GM23248 (cell line): ENCODE data around the gene ZNF878. TPM values are rescaled to one million over a fixed set of nuclear protein-coding genes. Genes with fewer than 3 reads are reported as not detected.

Source experiments
- DNase-seq: peaks from one replicate; pipeline ENCODE4 v3.0.0-alpha.2; 2015
- H2AFZ ChIP-seq: fragments of 200-600 bp; sonication (generic); 2 replicates; pipeline ENCODE4 v1.6.1; 2016; ENCODE audit warnings: antibody characterized with exemption
- H3F3A ChIP-seq: fragments of 200-600 bp; sonication (generic); 2 replicates; pipeline ENCODE4 v1.6.1; 2016; ENCODE audit warnings: mild to moderate bottlenecking, antibody characterized with exemption, mixed run types; ENCODE audit not compliant: insufficient read depth
- H3K27ac ChIP-seq: fragments of 200-600 bp; sonication (generic); 2 replicates; pipeline ENCODE4 v1.5.1; 2016; ENCODE audit warnings: mild to moderate bottlenecking
- H3K27me3 ChIP-seq: fragments of 200-600 bp; sonication (generic); replicated peaks from 2 replicates; pipeline ENCODE4 v1.6.1; 2016; ENCODE audit warnings: mild to moderate bottlenecking; ENCODE audit not compliant: insufficient read depth
- H3K36me3 ChIP-seq: fragments of 200-600 bp; sonication (generic); 2 replicates; pipeline ENCODE4 v1.6.1; 2016; ENCODE audit warnings: low read depth, mild to moderate bottlenecking
- H3K4me1 ChIP-seq: fragments of 200-600 bp; sonication (generic); 2 replicates; pipeline ENCODE4 v1.6.1; 2016; ENCODE audit warnings: mild to moderate bottlenecking; ENCODE audit not compliant: insufficient read depth
- H3K4me2 ChIP-seq: fragments of 200-600 bp; sonication (generic); one replicate; pipeline ENCODE4 v1.6.1; 2016; ENCODE audit warnings: mild to moderate bottlenecking; ENCODE audit not compliant: unreplicated experiment
- H3K4me3 ChIP-seq: fragments of 200-600 bp; sonication (generic); 2 replicates; pipeline ENCODE4 v1.5.1; 2016; ENCODE audit warnings: mild to moderate bottlenecking
- H3K79me2 ChIP-seq: fragments of 200-600 bp; sonication (generic); 2 replicates; pipeline ENCODE4 v1.6.1; 2016; ENCODE audit warnings: mild to moderate bottlenecking; ENCODE audit not compliant: insufficient read depth
- H3K9ac ChIP-seq: fragments of 200-600 bp; sonication (generic); 2 replicates; pipeline ENCODE4 v1.6.1; 2016; ENCODE audit warnings: mild to moderate bottlenecking
- H3K9me2 ChIP-seq: fragments of 200-600 bp; sonication (generic); 2 replicates; pipeline ENCODE4 v1.6.1; 2016; ENCODE audit warnings: mixed run types, mild to moderate bottlenecking, moderate library complexity; ENCODE audit not compliant: insufficient read depth
- H3K9me3 ChIP-seq: fragments of 200-600 bp; sonication (generic); one replicate; pipeline ENCODE4 v1.6.1; 2017; ENCODE audit warnings: low read depth
- H4K20me1 ChIP-seq: fragments of 200-600 bp; sonication (generic); 2 replicates; pipeline ENCODE4 v1.6.0; 2016; ENCODE audit not compliant: insufficient read depth
- EZH2 ChIP-seq: fragments of 200-600 bp; sonication (generic); IDR thresholded peaks from 2 replicates; pipeline ENCODE4 v1.6.1; 2018; ENCODE audit warnings: antibody characterized with exemption, mild to moderate bottlenecking; ENCODE audit not compliant: insufficient read depth, poor library complexity, severe bottlenecking
- EZH2phosphoT487 ChIP-seq: fragments of 200-600 bp; sonication (generic); IDR thresholded peaks from 2 replicates; pipeline ENCODE4 v1.6.1; 2018; ENCODE audit warnings: antibody characterized with exemption, moderate library complexity, mild to moderate bottlenecking, low read depth; ENCODE audit not compliant: insufficient read depth
- WGBS, 2 experiments: methylation state at CpG; one replicate each; pipeline ENCODE4 v1.1.6; 2015 to 2017; ENCODE audit warnings: low lambda C conversion rate in 2 of 2, low coverage in 1 of 2; ENCODE audit errors: missing lambda C conversion rate in 2 of 2; 5-methylcytosine and 5-hydroxymethylcytosine counted together
- in situ Hi-C: fragments of 300-500 bp; cut with MboI; formaldehyde crosslinking; loops from 2 replicates; pipeline ENCODE4 v1.15.0; 2020
- polyA plus RNA-seq: library from polyadenylated mRNA; unstranded; fragments of >200 nt; fragmentation: Nextera tagmentation; extraction: Ambion mirVana; gene quantifications from 2 replicates; pipeline ENCODE4 v1.2.1, GENCODE V29; 2016
- small RNA-seq: library from RNA; depleted of rRNA; stranded (forward); fragments of <200 nt; gene quantifications from one replicate; pipeline ENCODE3, GENCODE V24; 2014; ENCODE audit warnings: low read depth, low replicate concordance
- total RNA-seq: library from RNA; depleted of rRNA; stranded (reverse); fragments of >200 nt; shearing (Covaris generic); gene quantifications from 2 replicates; pipeline ENCODE4 v1.2.3, GENCODE V29; 2014; rRNA removed

Gene ZNF878
- total and polyA plus RNA-seq, 2 experiments from 2014 or later: 0.18 TPM; not detected in 1

GRCh38 chr19:12015015-12015752 lies 37.6 kb downstream of the ZNF878 start:
- H3K9me2 ChIP-seq: no peaks in the 10 kb centered on the region
- H3K4me2 ChIP-seq: no peak overlapping the region
- no peak for DNase-seq
- no peak overlapping the region for H3K9ac ChIP-seq
- peaks cover 9% of the 10 kb centered on the region for H3K9me3 ChIP-seq
- H3F3A ChIP-seq: no peaks in the 10 kb centered on the region
- H4K20me1 ChIP-seq: no peaks in the 10 kb centered on the region
- no peak for TF ChIP-seq EZH2
- TF ChIP-seq EZH2phosphoT487: no peak
- peaks cover 47% of the 10 kb centered on the region for H3K36me3 ChIP-seq
- peaks cover 21% of the 10 kb centered on the region; the same call in 1 of the 2 replicates for H3K79me2 ChIP-seq
- H3K27me3 ChIP-seq: no peaks in the 10 kb centered on the region
- no peak overlapping the region for H3K4me3 ChIP-seq
- no peak overlapping the region for H2AFZ ChIP-seq
- no peaks in the 10 kb centered on the region for H3K4me1 ChIP-seq
- in situ Hi-C loops: no loop called here
- no peak overlapping the region for H3K27ac ChIP-seq
- 97 to 98% methylated on average over 9 of the region's 9 CpGs for whole genome bisulfite sequencing, 2 experiments

GRCh38 chr19:12000152-12000981 lies 52.4 kb downstream of the ZNF878 start:
- 0 out of 2 replicates have a peak overlapping the region, but pooled peaks have one; percentile 21 for H3K27ac ChIP-seq
- in situ Hi-C loops: no loop called here
- no peaks in the 10 kb centered on the region for H3K9me3 ChIP-seq
- peaks cover 4% of the 10 kb centered on the region; the same call in 1 of the 2 replicates for H3K36me3 ChIP-seq
- WGBS, 2 experiments: 58 to 59% methylated on average over 9 of the region's 9 CpGs
- H3K4me2 ChIP-seq: peak overlapping the region; percentile 19
- TF ChIP-seq EZH2 (no peak), EZH2phosphoT487 (no peak)
- no peaks in the 10 kb centered on the region for H3K27me3 ChIP-seq
- H3K4me3 ChIP-seq: no peak overlapping the region
- peaks cover 49% of the 10 kb centered on the region for H3K79me2 ChIP-seq
- H3K9ac ChIP-seq: no peak overlapping the region
- peak; percentile 56 for DNase-seq
- H3K4me1 ChIP-seq: peaks cover 14% of the 10 kb centered on the region
- no peaks in the 10 kb centered on the region for H4K20me1 ChIP-seq
- H3F3A ChIP-seq: peaks cover 17% of the 10 kb centered on the region
- no peaks in the 10 kb centered on the region for H3K9me2 ChIP-seq
- H2AFZ ChIP-seq: no peak overlapping the region

GRCh38 chr19:11995174-11995573 lies 57.6 kb downstream of the ZNF878 start:
- 91 to 97% methylated on average over 1 of the region's 1 CpG for WGBS, 2 experiments
- peaks cover 88% of the 10 kb centered on the region for H3K79me2 ChIP-seq

More at GRCh38 chr19:11995174-11995573, 57.6 kb downstream of the ZNF878 start:
- peaks cover 14% of the 10 kb centered on the region for H3F3A ChIP-seq
- H2AFZ ChIP-seq: no peak overlapping the region
- H3K9ac ChIP-seq: no peak overlapping the region
- H4K20me1 ChIP-seq: no peaks in the 10 kb centered on the region
- in situ Hi-C loops: no loop called here
- DNase-seq: peak; percentile 60
- H3K27ac ChIP-seq: no peak overlapping the region
- H3K9me3 ChIP-seq: no peaks in the 10 kb centered on the region
- H3K9me2 ChIP-seq: no peaks in the 10 kb centered on the region
- TF ChIP-seq EZH2phosphoT487: no peak
- TF ChIP-seq EZH2: no peak
- H3K4me2 ChIP-seq: no peak overlapping the region
- H3K4me3 ChIP-seq: no peak overlapping the region
- no peaks in the 10 kb centered on the region for H3K27me3 ChIP-seq
- peaks cover 23% of the 10 kb centered on the region for H3K4me1 ChIP-seq
- H3K36me3 ChIP-seq: no peaks in the 10 kb centered on the region

Small RNAs within 50 kb of the gene (small RNA-seq; reads per million reads assigned to genes)
- gene RF00019 (not detected), gene RNA5SP464 (not detected), gene RNA5SP465 (not detected), gene RNA5SP466 (not detected)

Other genes with a start within 250 kb of the ZNF878 start
- gene ZNF440, start 238.7 kb downstream of the ZNF878 start, total RNA-seq: 4.2 and 7.6 TPM in 2 replicates
- gene ZNF440, start 238.7 kb downstream of the ZNF878 start, polyA plus RNA-seq: 2.3 and 2.4 TPM in 2 replicates
- 7.8 and 12.1 TPM in 2 replicates for gene ZNF439, start 204.2 kb downstream of the ZNF878 start, total RNA-seq
- gene ZNF439, start 204.2 kb downstream of the ZNF878 start, polyA plus RNA-seq: 7.4 and 8.8 TPM in 2 replicates
- 5.3 and 8.3 TPM in 2 replicates for gene ZNF69, start 165.2 kb downstream of the ZNF878 start, total RNA-seq
- gene ZNF69, start 165.2 kb downstream of the ZNF878 start, polyA plus RNA-seq: 5.3 and 6.8 TPM in 2 replicates
- gene ZNF700, start 127.9 kb downstream of the ZNF878 start, total RNA-seq: 6.3 and 6.8 TPM in 2 replicates
- 3.2 TPM in 2 replicates for gene ZNF700, start 127.9 kb downstream of the ZNF878 start, polyA plus RNA-seq
- gene ZNF763, start 87.9 kb downstream of the ZNF878 start, total RNA-seq: 0.63 and 1.8 TPM in 2 replicates
- gene ZNF763, start 87.9 kb downstream of the ZNF878 start, polyA plus RNA-seq: 1.4 and 1.6 TPM in 2 replicates
- 1.5 and 7.6 TPM in 2 replicates for gene ZNF433, start 17.3 kb downstream of the ZNF878 start, total RNA-seq
- 4.2 and 5.0 TPM in 2 replicates for gene ZNF433, start 17.3 kb downstream of the ZNF878 start, polyA plus RNA-seq
- 4.0 and 4.2 TPM in 2 replicates for gene ZNF844, start 11.8 kb upstream of the ZNF878 start, total RNA-seq
- gene ZNF844, start 11.8 kb upstream of the ZNF878 start, polyA plus RNA-seq: 1.7 and 2.3 TPM in 2 replicates
- 5.5 and 5.9 TPM in 2 replicates for gene ZNF20, start 87.4 kb upstream of the ZNF878 start, total RNA-seq
- gene ZNF20, start 87.4 kb upstream of the ZNF878 start, polyA plus RNA-seq: 1.3 and 2.1 TPM in 2 replicates
- 3.2 and 7.2 TPM in 2 replicates for gene ZNF625, start 103.8 kb upstream of the ZNF878 start, total RNA-seq
- 1.5 and 2.4 TPM in 2 replicates for gene ZNF625, start 103.8 kb upstream of the ZNF878 start, polyA plus RNA-seq
- 3.0 and 5.1 TPM in 2 replicates for gene ZNF136, start 110.1 kb upstream of the ZNF878 start, total RNA-seq
- 4.6 and 4.8 TPM in 2 replicates for gene ZNF136, start 110.1 kb upstream of the ZNF878 start, polyA plus RNA-seq
- gene ZNF44, start 241.9 kb upstream of the ZNF878 start, total RNA-seq: 5.5 and 6.1 TPM in 2 replicates
- 6.4 and 7.2 TPM in 2 replicates for gene ZNF44, start 241.9 kb upstream of the ZNF878 start, polyA plus RNA-seq